Measurements from ENCODE around the gene CERS1. TPM values are rescaled to one million over a fixed set of nuclear protein-coding genes. Genes with fewer than 3 reads are reported as not detected.

Gene CERS1
- total RNA-seq, 1 experiment from 2014 or later = not detected

DNA sequence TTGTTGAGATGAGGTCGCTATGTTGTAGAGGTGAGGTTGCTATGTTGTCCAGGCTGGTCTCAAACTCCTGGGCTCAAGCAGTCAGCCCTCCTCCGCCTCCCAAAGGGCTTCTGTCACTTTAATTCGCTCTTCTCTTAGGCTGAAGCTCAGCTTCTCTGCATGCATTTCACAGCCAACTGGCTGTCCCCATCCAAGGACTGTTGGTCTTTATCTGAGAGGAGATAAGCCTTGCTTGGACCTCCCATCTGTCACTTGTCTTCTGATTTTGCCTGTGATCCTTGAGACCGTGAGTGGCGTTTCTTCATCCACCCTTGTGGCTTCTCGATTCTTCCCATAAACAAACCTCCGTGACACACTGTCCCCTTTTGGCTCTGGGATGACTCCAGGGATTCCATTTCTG lies 24.4 kb downstream of the CERS1 start:
- DNase-seq (ENCODE audit: low read depth) = no peak

DNA sequence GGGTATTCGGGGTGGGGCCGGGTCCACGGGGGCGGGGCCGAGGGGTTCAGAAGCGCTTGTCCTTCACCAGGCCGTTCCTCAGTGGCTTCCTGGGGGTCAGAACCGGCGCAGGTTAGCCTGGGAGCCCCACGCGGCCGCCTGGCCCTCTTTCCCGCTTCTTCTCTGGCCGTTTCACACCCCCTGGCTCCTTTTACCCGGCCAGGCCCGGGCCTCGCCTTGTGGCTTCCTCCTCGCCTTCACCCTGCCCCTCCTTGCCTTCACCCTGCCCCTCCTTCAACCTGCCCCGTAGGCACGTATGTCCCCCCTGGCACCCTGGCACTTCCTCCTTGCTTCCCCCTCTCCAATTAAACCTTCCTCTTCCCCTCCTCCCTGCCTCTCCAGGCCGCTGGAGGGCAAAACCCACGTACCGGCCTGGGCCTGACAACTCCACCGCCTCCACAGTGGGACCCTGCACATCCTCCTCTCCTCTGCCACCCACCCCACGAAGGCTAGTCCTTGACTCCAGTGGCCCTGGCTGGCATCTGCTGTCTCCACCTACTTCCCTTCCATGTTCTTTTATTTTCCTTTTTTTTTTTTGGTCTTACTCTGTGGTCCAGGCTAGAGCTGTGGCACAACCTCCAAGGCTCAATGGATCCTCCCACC lies 25.3 kb downstream of the CERS1 start:
- no peak for DNase-seq (ENCODE audit: low read depth)

DNA sequence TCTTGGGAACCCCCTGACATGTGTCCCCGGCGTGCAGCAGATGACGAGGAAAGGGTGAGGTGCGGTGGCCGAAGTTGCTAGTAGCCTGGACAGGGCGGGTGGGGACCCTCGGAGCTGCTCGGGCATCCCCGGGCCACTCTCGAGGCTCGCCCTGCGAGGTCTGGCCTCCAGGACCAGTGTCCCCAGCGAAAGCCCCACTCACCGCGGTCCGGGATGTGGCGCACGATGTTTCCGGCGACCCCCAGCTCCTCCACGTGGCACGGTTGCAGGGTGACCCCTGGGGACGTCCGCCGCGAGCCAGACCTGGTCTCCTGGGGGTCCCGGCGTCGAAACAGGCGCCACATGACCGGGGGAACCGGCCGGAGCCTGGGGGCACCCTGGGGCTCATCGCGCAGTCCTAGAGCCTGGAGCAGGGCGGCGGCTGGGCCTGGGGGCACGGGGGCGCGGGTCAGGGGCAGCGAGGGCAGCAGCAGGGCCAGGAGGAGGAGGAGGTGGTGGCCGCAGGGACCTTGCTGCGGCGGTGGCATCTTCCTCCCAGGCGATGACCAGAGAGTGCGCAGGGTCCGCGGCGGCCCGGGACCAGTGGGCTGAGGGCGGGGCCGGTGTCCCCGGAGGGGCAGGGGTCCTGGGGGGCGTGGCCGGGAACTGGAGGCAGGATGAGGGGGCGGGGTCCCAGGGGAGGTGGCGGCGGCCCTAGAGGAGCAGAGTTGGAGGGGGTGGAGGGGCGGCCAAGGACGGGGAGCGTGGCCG lies 26.0 kb downstream of the CERS1 start:
- DNase-seq (ENCODE audit: low read depth) = no peak

DNA sequence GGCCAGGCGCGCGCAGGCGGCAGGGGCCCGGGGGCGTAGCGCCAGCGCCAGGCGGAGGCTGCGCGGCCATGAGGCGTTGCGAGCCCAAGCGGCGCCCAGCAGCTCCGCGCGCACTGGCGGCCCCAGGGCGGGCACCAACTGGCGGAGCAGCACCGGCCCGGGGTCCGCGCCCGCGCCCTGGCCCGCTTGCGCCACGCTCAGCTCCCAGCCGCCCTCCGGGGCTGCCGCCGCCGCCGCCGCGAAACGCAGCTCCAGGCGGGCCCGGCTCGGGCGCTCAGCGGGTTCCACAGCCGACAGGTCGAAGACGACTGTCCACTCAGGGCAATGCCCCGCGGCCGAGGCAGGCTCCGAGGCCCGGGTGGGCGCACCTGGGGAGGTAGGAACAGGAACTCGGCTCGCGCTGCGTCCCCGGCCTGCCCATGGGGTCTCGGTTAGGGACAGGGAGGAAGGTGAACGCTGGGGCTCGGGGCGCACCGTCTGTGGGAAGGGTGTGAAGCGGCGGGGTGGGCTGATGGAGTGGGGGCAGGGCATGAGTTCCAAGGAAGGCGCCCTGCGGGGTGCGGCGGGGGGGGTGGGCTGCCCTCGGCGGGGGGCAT lies 26.8 kb downstream of the CERS1 start:
- no peak for DNase-seq (ENCODE audit: low read depth)

DNA sequence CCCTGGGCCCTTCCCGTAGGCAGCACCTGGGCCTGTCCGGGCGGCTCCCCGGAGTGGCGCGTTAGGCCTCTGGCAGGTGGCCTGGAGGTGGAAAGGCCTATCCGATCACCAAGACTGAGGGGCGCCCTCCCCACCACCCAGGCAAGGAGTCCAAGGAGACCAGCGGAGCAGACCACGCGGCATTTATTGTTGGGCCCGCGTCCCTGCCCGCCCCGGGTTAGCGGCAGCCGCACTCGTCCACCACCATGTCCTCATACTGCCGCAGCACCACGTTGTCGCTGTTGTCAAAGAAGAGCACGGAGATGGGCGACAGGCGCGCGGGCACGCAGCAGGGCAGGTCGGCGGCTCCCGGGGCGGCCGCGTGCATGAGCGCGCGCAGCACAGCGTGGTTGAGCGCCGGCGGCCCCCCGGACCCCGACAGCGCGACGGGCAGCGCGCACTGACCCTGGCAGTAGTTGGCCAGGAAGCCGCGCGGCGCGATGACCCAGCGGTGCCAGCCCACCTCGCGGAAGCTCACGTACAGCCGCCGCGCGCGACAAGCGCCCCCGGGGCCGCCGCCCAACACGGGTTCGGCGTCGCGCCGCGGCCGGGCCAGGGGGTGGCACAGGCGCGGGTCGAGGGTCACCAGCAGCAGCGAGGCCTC lies 27.5 kb downstream of the CERS1 start:
- no peak for DNase-seq (ENCODE audit: low read depth)

DNA sequence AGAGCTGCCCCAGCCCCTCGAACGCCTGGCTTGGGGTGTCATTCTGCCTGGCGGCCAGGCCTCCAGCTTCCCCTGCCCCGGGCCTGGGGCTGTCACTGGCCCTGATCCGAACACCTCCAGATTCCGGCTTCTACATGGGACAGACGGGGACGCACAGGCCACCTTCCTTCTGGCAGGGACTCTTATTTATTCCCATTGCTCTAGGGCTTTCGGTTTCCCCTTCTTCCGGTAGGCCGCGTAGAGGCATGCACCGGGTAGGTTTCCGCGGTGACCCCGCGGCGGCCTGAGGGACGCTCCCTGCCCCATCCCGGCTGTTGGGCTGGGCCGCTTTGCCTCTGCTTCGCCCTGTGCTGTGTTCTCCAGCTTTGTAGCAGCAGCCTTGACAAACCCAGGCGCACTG lies 28.2 kb downstream of the CERS1 start:
- DNase-seq (ENCODE audit: low read depth) = no peak

DNA sequence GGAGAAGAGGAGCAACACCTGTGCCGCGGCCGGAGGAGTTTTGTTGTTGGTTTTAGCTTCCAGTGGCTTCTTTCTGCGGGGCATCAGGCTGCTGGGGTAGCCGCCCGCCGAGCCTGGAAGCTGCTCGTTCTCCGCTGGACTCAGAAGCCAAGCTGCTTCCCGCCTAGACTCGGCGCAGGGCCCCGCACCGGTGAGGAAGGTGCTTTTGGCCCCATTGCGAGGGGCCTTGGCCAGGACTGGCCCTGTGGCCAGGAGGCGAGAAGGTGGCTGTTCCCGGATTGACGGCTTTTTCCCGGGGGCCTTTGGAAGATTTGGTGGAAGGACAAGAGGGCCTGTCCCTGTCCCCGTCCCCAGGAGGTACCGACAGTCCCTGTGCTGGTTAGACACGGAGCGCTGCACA lies 28.8 kb downstream of the CERS1 start:
- no peak for DNase-seq (ENCODE audit: low read depth)

DNA sequence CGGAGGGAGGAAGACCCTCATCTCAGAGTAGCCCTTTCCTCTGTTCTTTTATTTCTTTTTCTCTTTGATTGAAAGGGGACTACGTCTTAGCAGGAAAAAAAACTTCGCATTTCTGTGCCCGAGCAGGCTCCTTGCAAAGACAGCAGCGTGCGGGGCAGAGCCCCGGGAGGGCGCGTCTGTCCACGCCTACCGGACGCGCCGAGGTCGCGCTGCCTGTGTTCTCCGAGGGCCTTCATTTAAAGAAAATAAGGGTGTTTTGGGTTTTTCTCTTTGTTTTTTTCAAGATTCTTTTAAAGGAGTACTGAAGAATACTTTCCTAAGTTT lies 29.2 kb downstream of the CERS1 start:
- DNase-seq (ENCODE audit: low read depth) = no peak

DNA sequence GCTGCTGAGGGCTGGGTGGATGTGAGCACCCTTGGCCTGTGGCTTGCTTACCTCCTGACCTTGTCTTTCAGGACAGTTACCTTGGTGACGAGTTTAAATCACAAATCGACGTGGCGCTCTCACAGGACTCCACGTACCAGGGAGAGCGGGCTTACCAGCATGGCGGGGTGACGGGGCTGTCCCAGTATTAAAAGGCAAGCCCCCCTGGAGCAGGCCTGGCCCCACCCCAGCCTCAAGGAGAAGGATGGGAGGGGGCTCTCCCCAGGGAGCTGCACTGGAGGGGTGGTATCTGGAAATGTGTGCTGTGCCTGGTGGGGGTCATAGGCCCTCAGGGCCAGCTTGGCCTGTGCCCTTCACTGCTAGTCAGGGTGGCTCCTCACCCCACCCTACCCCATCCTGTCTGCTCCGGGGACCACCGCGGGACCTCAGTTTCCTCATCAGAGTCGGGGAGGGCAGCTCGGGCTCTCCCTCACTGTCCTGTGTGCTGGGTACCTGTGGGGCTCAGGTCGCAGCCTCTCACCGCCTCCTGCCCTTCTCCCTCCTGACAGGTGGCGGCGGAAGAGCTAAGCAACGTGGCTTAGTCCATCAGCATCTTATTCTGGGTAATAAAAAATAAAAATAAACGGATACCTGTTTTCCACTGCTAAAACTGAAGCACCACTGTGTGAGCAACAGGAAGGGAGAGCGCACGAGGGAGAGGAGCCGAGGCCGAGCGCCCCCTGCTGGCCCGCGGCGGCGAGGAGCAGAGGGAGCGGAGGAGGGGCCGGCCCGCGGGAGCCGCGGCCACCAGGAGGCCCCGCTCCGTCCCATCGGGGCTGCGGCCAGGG lies 29.8 kb downstream of the CERS1 start:
- peak; percentile 75 for DNase-seq (ENCODE audit: low read depth)

DNA sequence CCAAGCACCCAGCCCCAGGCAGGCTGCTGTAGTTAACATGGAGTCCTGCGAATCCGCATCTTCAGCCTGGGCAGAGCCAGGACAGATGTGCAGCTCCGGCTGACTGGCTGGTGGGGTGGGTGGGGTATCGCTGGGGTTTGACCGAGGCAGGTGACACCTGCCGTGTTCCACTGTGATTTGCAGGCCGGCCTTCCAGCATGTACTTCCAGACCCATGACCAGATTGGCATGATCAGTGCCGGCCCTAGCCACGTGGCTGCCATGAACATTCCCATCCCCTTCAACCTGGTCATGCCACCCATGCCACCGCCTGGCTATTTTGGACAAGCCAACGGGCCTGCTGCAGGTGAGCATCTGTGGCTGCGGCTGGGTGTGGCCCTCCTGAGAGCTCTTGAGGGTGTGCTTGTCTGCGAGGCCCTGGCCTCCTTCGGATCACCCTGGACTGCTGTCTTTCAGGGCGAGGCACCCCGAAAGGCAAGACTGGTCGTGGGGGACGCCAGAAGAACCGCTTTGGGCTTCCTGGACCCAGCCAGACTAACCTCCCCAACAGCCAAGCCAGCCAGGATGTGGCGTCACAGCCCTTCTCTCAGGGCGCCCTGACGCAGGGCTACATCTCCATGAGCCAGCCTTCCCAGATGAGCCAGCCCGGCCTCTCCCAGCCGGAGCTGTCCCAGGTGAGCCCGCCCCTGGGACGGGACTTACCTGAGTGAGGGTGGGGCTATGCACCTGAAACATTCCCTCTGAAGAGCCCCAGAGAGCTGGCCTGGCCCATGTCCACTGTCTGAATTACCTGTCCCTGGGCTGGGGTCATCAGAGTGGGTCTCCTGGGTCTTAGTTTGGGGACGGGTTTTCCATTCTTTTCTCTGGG lies 30.6 kb downstream of the CERS1 start:
- DNase-seq (ENCODE audit: low read depth) = no peak

DNA sequence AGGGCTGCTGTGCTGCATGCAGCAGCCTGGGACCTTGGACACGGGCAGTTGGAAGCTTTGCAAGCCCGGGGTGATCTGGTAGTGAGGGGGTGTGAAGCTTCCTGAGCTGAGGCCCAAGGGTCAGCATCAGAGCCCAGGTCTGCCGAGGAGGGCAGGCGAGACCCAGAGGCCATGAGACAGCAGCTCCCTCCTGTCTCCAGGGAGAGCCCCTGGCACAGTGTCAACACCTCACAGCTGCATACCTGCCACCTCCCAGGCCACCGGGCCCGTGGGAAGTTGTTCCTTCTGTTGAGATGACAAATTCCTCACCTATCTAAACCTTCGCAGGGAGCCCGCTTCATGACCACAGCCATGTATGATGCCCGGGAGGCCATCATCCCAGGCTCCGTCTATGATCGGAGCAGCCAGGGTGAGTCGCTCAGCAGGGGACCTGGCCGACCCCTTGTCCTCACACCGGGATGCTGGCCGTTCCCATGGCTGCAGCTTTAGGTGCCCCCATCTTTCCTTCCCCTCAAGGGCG lies 32.1 kb downstream of the CERS1 start:
- no peak for DNase-seq (ENCODE audit: low read depth)

DNA sequence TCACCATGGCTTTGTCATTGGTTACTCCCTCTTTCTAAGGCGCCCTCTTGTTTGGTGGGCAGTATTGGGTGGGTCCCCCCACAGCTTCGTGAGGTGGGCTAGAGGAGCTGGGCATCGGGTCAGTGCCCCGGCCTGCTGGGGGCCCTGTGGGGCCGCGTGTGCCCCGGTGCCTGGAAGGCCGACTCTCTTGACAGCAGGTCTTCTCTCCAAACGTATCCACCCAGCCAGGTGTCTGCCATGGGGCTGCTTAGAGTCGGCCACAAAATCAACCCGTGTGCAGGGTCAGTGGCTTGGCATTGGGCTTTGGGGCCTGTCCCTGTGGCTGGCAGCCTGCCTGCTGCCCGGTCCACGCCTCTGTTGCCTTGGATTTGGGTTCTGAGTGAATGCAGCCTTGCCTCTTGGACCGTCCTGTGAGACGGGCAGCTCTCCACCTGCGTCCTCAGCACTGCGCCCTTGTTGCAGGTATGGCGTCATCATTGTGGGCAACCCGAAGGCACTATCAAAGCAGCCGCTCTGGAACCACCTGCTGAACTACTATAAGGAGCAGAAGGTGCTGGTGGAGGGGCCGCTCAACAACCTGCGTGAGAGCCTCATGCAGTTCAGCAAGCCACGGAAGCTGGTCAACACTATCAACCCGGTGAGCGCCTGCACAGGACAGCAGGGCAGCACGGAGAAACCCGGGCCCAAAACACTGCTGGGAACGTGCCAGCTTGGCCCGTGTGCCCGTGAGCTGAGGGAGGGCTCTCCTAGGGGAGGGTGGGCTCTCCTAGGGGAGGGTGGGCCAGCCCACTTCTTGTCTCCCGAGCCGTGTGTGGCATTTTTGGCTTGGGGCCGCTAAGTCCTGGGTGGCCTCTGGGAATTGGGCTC lies 32.7 kb downstream of the CERS1 start:
- DNase-seq (ENCODE audit: low read depth) = no peak

DNA sequence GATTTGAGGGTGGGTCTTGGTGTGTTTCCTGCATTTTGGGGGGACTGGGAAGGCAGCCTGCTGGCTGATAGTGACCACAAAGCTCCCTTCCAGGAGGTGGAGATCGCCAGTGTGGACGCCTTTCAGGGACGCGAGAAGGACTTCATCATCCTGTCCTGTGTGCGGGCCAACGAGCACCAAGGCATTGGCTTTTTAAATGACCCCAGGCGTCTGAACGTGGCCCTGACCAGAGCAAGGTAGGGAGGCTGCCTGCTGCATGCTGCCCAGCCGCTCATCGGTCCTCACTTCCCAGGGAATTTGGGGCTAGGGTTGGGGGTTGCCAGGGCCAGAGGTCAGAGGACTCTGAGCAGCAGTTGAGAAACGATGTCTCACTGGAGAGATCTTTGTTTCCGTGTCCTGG lies 34.0 kb downstream of the CERS1 start:
- DNase-seq (ENCODE audit: low read depth) = no peak

DNA sequence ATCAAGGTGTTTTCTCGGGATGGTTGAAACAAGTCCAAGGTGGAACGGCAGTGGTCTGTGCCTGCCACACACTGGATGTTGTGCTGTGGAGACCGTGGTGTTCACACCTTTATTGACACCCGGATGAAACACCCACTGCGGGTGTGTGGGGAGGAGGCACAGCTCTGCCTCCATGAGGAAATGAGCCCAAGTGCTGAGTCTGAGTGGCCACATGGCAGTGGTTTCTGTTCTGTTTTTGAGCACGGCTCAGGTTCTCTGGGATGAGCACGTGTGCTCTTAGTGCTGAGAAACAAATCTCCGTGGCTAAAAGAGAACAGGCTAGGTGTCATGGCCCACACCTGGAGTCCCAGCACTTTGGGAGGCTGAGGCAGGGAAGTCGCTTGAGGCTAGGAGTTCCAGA lies 34.7 kb downstream of the CERS1 start:
- no peak for DNase-seq (ENCODE audit: low read depth)

DNA sequence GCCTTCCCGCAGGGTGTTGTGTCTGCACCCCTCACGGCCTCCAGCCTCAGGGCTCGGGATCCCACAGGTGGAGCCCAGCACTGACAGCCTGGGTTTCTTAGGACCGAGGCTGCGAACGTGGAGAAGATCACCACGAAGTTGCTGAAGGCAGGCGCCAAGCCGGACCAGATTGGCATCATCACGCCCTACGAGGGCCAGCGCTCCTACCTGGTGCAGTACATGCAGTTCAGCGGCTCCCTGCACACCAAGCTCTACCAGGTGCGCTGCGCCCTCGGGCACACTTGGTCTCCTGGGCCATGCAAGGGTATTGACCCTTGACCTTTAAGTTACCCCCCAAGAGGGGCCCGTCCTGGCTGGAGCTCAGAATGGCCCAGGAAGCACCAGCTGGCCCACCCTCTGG lies 35.2 kb downstream of the CERS1 start:
- DNase-seq (ENCODE audit: low read depth) = no peak

DNA sequence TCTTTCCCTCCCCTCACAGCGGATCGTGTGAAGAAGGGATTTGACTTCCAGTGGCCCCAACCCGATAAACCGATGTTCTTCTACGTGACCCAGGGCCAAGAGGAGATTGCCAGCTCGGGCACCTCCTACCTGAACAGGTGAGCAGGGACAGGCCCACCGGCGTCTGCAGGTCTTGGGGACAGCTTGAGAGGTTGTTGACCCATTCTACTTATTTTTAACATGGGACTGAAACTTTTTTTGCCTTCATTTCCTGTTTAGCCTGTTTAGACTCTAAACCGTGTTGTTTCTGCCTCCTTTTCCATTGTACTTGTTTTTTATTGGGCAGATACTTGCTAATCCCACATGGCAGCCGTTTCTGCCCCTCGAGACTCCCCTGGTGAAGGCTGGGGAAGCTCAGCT lies 35.7 kb downstream of the CERS1 start:
- no peak for DNase-seq (ENCODE audit: low read depth)

DNA sequence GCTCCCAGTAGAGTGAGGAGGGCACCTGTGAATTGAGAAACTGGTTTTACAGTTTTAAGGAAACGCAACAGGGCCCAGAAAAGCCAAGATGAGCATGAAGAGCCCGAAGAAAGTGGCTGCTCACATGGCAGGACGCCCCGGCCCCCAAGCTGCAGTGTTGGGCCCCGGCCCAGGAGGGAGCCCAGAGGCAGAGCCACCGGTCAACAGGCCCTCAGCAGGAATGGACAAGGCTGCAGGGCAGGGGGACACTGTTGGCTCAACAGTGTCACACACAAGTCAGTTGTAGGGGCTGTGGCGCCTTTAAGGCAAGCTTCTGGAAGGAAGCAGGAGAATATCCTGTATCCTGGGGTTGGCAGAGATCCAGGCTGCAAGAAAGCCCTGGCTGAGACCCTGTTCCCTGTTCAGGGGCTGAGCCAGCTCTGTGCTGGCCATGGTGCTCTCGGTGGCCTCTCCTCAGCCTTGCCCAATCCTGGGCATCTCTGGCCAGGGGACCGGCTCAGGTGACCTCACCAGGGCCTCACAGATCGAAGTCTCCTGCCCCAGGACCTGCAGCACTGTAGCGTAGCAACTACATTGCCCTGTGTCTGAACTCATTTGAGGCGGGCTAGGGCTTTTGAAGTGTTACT lies 36.2 kb downstream of the CERS1 start:
- DNase-seq (ENCODE audit: low read depth) = no peak

DNA sequence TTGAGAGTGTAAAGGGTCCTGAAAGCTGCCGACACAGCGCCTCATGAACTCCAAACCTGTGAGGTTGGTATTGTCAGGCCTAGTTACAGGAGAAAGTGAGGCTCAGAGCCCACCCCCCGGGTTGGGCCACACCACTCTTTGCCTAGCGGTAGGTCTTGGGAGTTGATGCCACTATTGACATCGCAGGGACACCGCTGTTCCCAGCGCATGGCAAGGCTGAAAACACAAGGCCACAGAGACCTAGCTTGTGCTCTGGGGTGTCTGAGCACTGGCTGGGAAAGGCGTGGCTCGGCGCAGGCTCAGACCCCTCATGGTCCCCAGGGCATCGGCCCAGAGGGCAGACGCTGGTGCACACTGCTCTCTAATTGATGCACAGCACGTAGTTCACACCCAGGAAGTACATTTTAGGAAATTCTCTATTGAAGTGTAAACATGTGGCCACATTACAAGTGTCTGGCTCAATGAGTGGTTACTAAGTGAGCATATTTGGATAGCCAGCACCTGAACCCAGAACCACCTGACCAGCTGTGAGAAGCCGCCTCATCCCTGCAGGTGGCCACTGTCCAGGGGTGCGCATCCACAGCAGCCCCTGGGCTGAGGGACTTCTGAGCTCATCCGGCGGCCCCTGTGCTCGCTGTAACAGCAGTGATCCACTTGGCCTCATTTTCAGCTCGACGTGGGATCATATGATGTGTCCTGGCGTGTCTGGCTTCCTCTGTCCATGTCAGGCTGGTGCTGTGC lies 36.9 kb downstream of the CERS1 start:
- DNase-seq (ENCODE audit: low read depth) = no peak

DNA sequence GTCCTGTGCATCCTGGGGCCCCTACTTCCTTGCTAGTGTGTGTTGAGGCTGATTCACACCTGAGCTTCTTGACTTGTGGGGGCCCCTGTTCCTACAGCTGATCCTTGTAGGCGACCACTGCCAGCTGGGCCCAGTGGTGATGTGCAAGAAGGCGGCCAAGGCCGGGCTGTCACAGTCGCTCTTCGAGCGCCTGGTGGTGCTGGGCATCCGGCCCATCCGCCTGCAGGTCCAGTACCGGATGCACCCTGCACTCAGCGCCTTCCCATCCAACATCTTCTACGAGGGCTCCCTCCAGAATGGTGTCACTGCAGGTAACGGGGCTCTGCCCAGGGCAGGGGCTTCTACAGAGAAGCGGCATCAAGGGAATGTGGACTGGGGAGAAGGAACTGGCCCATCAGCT lies 38.7 kb downstream of the CERS1 start:
- no peak for DNase-seq (ENCODE audit: low read depth)
